HepG2 (cell line): ENCODE measurements around the gene LRPPRC. TPM values are rescaled to one million over a fixed set of nuclear protein-coding genes. Genes with fewer than 3 reads are reported as not detected.

Source experiments
- ATAC-seq: fragments of 200-7000 bp; cut with Tn5 transposase; 3 replicates; pipeline ENCODE4 v1.9.1; 2020; ENCODE audit warnings: mild to moderate bottlenecking, moderate library complexity
- Bru-seq: library from RNA; stranded (reverse); fragments of 400-500 nt; gene quantifications from one replicate; lab custom pipeline; 2021; lab: Mats Ljungman, UMichigan
- BruChase-seq, 2 experiments: library from RNA; stranded (reverse); fragments of 400-500 nt; gene quantifications; one replicate each; lab custom pipeline; 2021; lab: Mats Ljungman, UMichigan
- BruUV-seq: library from RNA; stranded (reverse); fragments of 400-500 nt; replicated peaks from 2 replicates; lab custom pipeline; 2021; lab: Mats Ljungman, UMichigan
- CTCF ChIA-PET: fragments of 300-600 bp; formaldehyde crosslinking; extraction: SDS; loops from one replicate; lab custom pipeline; 2021; ENCODE audit warnings: low total read pairs, inconsistent platforms, low intra/inter-chr PET ratio; lab: Yijun Ruan, JAX
- POLR2A ChIA-PET: fragments of 350-600 bp; sonication (Branson Sonifier 250); formaldehyde crosslinking; loops from one replicate; lab custom pipeline; 2020; ENCODE audit warnings: antibody characterized with exemption, inconsistent platforms; lab: Yijun Ruan, JAX
- DNase-seq: peaks from one replicate; pipeline ENCODE4 v3.0.0-alpha.2; 2015; ENCODE audit warnings: low spot score
- FAIRE-seq: peaks from 3 replicates; lab custom pipeline; 2011; peaks lifted over from hg19 to GRCh38; lab: Jason Lieb, UNC
- H2AFZ ChIP-seq: one replicate; pipeline ENCODE4 v1.6.1; 2011; ENCODE audit warnings: low read length, inconsistent platforms
- H3K27ac ChIP-seq: fragments of 300-600 bp; 3 replicates; pipeline ENCODE4 v1.8.0; 2011; ENCODE audit warnings: mixed run types, mild to moderate bottlenecking, mixed read lengths, low read length, inconsistent platforms; ENCODE audit not compliant: insufficient read depth; ENCODE audit errors: extremely low read length
- H3K27me3 ChIP-seq, 2 experiments: fragments of 200-600 bp in 1 of 2; 2 replicates in 1 of 2; 3 replicates in 1 of 2; pipeline versions ENCODE4 v1.6.0 to v1.8.0; 2011; ENCODE audit warnings: low read length in 2 of 2, mild to moderate bottlenecking in 2 of 2, moderate library complexity in 2 of 2, inconsistent platforms in 1 of 2; ENCODE audit not compliant: insufficient read depth in 2 of 2, control insufficient read depth in 1 of 2
- H3K36me3 ChIP-seq, 2 experiments: fragments of 200-600 bp in 1 of 2; replicated peaks in 1 of 2; 2 replicates in 1 of 2; 3 replicates in 1 of 2; pipeline versions ENCODE4 v1.5.1 to v1.8.0; 2011; ENCODE audit warnings: low read length in 2 of 2, inconsistent platforms in 1 of 2; ENCODE audit not compliant: insufficient read depth in 2 of 2, control insufficient read depth in 1 of 2
- H3K4me1 ChIP-seq: 2 replicates; pipeline ENCODE4 v1.5.1; 2012; ENCODE audit warnings: low read length, inconsistent platforms; ENCODE audit not compliant: insufficient read depth
- H3K4me2 ChIP-seq: 2 replicates; pipeline ENCODE4 v1.6.0; 2011; ENCODE audit warnings: low read depth, low read length, inconsistent platforms
- H3K4me3 ChIP-seq, 3 experiments: fragments of 200-600 bp in 1 of 3; sonication (generic), shearing (Covaris generic) in 1 of 3; replicated peaks in 1 of 3; 2 replicates each; pipeline ENCODE4 v1.5.1; 2011 to 2016; ENCODE audit warnings: low read length in 3 of 3, inconsistent platforms in 2 of 3, low read depth in 2 of 3, mild to moderate bottlenecking in 2 of 3, control low read depth in 1 of 3, mixed read lengths in 1 of 3; ENCODE audit not compliant: insufficient read depth in 1 of 3
- H3K79me2 ChIP-seq: one replicate; pipeline ENCODE4 v1.6.1; 2011; ENCODE audit warnings: low read length, inconsistent platforms; ENCODE audit not compliant: insufficient read depth
- H3K9ac ChIP-seq: 2 replicates; pipeline ENCODE4 v1.6.0; 2011; ENCODE audit warnings: mild to moderate bottlenecking, low read depth, low read length, inconsistent platforms; ENCODE audit not compliant: insufficient read depth
- H3K9me3 ChIP-seq: 2 replicates; pipeline ENCODE4 v1.5.1; 2012; ENCODE audit warnings: mild to moderate bottlenecking, low read length
- H4K20me1 ChIP-seq: 2 replicates; pipeline ENCODE4 v1.6.0; 2011; ENCODE audit warnings: inconsistent platforms, mild to moderate bottlenecking, low read length, moderate library complexity; ENCODE audit not compliant: insufficient read depth
- EED ChIP-seq: sonication (generic); formaldehyde crosslinking; IDR thresholded peaks from 2 replicates; pipeline ENCODE4 v1.5.0; 2020; ENCODE audit warnings: mild to moderate bottlenecking, missing genetic modification reagents
- HOXA3 ChIP-seq: sonication (generic); formaldehyde crosslinking; IDR thresholded peaks from 2 replicates; pipeline ENCODE4 v1.5.0; 2020; ENCODE audit warnings: missing genetic modification reagents
- SP5 ChIP-seq: IDR thresholded peaks from 2 replicates; pipeline ENCODE4 v1.6.1; 2016; ENCODE audit warnings: low read depth, borderline replicate concordance
- ZNF180 ChIP-seq: sonication (generic); formaldehyde crosslinking; IDR thresholded peaks from 2 replicates; pipeline ENCODE4 v1.4.0; 2020; ENCODE audit warnings: low read depth, missing genetic modification reagents, borderline replicate concordance
- ZSCAN29 ChIP-seq: sonication (generic); formaldehyde crosslinking; conservative IDR thresholded peaks from 2 replicates; pipeline ENCODE4 v1.4.0; 2020; ENCODE audit warnings: mild to moderate bottlenecking, missing genetic modification reagents
- WGBS: methylation state at CpG from one replicate; pipeline ENCODE4 v1.1.6; 2017; ENCODE audit warnings: low lambda C conversion rate; 5-methylcytosine and 5-hydroxymethylcytosine counted together
- in situ Hi-C: cut with HindIII; loops from 2 replicates; pipeline ENCODE4 v1.10.0; 2017; ENCODE audit warnings: low pct_unique_long_range_greater_than_20kb; ENCODE audit not compliant: extremely low pct_ligation_motif_present
- intact Hi-C: fragments of 100-400 bp; cut with micrococcal nuclease; formaldehyde crosslinking; loops from one replicate; pipeline ENCODE4 v1.10.0; 2022; ENCODE audit not compliant: unreplicated experiment
- long read RNA-seq, 2 experiments: library from RNA in 1 of 2; library from polyadenylated mRNA in 1 of 2; stranded (forward) in 1 of 2; unstranded in 1 of 2; transcript quantifications; one replicate each; pipeline ENCODE4 v2.0.0, GENCODE V29; 2019 to 2022
- polyA minus RNA-seq, 3 experiments: library from RNA; depleted of rRNA, polyadenylated mRNA; stranded (reverse); fragments of >200 nt; gene quantifications; 2 replicates each; pipeline ENCODE4 v1.2.3, GENCODE V29; 2011; ENCODE audit warnings: low replicate concordance in 1 of 3
- polyA plus RNA-seq, 8 experiments: library from polyadenylated mRNA; depleted of rRNA in 3 of 8; stranded (reverse) in 7 of 8; unstranded in 1 of 8; fragments of >200 nt; fragmentation: Illumina TruSeq in 4 of 8; extraction: Trizol in 4 of 8; gene quantifications; 2 replicates each; pipeline versions ENCODE4 v1.2.1 to v1.2.3, GENCODE V29; 2011 to 2016; ENCODE audit warnings: low read depth in 4 of 8, missing spikeins in 1 of 8, mixed read lengths in 1 of 8; ENCODE audit not compliant: insufficient read depth in 1 of 8
- total RNA-seq, 5 experiments: library from RNA; depleted of rRNA; stranded (reverse); fragments of >200 nt; fragmentation: Illumina TruSeq; extraction: Trizol; gene quantifications; 2 replicates each; pipeline ENCODE4 v1.2.3, GENCODE V29; 2016; ENCODE audit warnings: low read depth in 1 of 5
- TF ChIP-seq, protein P1 (sequence below), 2 experiments: IDR thresholded peaks; 2 replicates each; pipeline ENCODE4 v1.6.1; 2011 to 2012; ENCODE audit warnings: low read length in 2 of 2, borderline replicate concordance in 1 of 2, low read depth in 1 of 2, mild to moderate bottlenecking in 1 of 2, moderate library complexity in 1 of 2

LRPPRC gene
- total RNA-seq (2016; rRNA removed; fragmentation: Illumina TruSeq; extraction: Trizol) (167 and 307 TPM in 2 replicates), polyA plus RNA-seq (2011; rRNA removed) (80.9 and 117 TPM in 2 replicates), polyA minus RNA-seq (2011; rRNA and poly(A)+ RNA removed; ENCODE audit: low replicate concordance) (64.6 and 115 TPM in 2 replicates), Bru-seq, nascent RNA (percentile 98 among the genes with signal in this experiment), BruChase-seq, experiment 1, labeled RNA remaining after a 6-hour chase (percentile 97 among the genes with signal in this experiment), BruChase-seq, experiment 2, labeled RNA remaining after a 2-hour chase (percentile 98 among the genes with signal in this experiment)
- 38.2 and 40.5 TPM in 2 replicates for total RNA-seq (2016; cell fraction: cytosol; rRNA removed; fragmentation: Illumina TruSeq; extraction: Trizol; ENCODE audit: low read depth)
- 164 and 309 TPM in 2 replicates for total RNA-seq (2016; cell fraction: insoluble cytoplasmic fraction; rRNA removed; fragmentation: Illumina TruSeq; extraction: Trizol)
- 59.5 and 69.4 TPM in 2 replicates for total RNA-seq (2016; cell fraction: membrane; rRNA removed; fragmentation: Illumina TruSeq; extraction: Trizol)
- total RNA-seq (2016; cell fraction: nucleus; rRNA removed; fragmentation: Illumina TruSeq; extraction: Trizol): 164 and 186 TPM in 2 replicates
- 47.3 and 64.4 TPM in 2 replicates for polyA plus RNA-seq (2011; cell fraction: cytosol; rRNA removed)
- polyA plus RNA-seq (2011; cell fraction: nucleus; rRNA removed): 50.1 and 64.8 TPM in 2 replicates
- polyA plus RNA-seq (2012): 113 and 158 TPM in 2 replicates
- polyA plus RNA-seq (2016; cell fraction: cytosol; fragmentation: Illumina TruSeq; extraction: Trizol; ENCODE audit: low read depth): 5.8 and 6.2 TPM in 2 replicates
- polyA plus RNA-seq (2016; cell fraction: insoluble cytoplasmic fraction; fragmentation: Illumina TruSeq; extraction: Trizol; ENCODE audit: low read depth): 202 and 204 TPM in 2 replicates
- polyA plus RNA-seq (2016; cell fraction: membrane; fragmentation: Illumina TruSeq; extraction: Trizol; ENCODE audit: low read depth): 14.7 and 18.7 TPM in 2 replicates
- 186 and 216 TPM in 2 replicates for polyA plus RNA-seq (2016; cell fraction: nucleus; fragmentation: Illumina TruSeq; extraction: Trizol; ENCODE audit: insufficient read depth, low read depth)
- 343 and 363 TPM in 2 replicates for polyA minus RNA-seq (2011; cell fraction: cytosol; rRNA and poly(A)+ RNA removed)
- polyA minus RNA-seq (2011; cell fraction: nucleus; rRNA and poly(A)+ RNA removed): 210 and 231 TPM in 2 replicates
- long read RNA-seq, experiment 1, full-length matches to known transcripts: 27 of 84 reads
- long read RNA-seq, experiment 1, partial matches to known transcripts: 42 of 84 reads
- long read RNA-seq, experiment 1, other reads (novel, unspliced or antisense): 15 of 84 reads
- long read RNA-seq, experiment 2, full-length matches to known transcripts: 101 of 451 reads
- long read RNA-seq, experiment 2, partial matches to known transcripts: 225 of 451 reads
- long read RNA-seq, experiment 2, other reads (novel, unspliced or antisense): 125 of 451 reads

DNA sequence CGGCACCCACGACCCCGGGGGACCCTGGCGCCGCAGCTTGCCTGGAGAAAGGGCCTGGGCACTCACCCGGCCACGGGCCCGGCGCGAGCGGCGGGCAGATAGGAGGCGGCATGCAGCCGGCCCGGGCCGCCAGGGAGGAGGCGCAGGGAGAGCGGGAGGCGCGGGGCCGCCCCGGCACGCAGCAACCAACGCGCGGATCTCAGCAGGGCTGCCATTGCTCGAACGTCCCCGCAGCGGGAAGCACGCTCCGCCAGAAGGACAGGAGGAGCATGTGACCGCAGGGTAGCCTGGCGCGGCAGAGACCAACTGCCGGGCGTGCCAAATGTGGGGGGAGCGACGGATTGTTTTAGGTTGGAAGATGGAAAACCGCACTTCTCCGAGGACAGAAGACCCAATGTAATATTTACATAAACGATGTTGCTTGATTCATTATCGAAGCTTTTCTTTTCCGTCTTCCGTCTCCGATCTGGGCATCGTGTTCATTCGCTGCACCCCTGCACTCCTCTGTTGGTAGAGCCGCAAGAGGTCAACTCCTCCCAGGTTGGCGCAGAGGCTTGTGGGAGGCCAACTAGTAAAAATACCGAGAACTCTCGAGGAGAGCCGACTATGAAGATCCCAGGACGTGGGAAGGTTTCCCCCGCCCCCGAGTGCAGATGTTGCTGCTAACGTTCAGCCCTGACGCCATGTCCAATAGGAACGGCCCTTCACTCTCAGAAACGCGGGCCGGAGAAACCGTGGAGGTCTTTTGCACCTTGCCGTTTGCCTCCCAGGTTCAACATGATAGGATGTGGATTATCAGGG, at the start of gene LRPPRC:
Gene LRPPRC (minus strand): TSS at position 257 of the 801 bp plus-strand sequence. CDS start 42 bp downstream, at position 215.
- no TSS peak for BruUV-seq
- H3K4me1 ChIP-seq: peaks cover 46% of the 10 kb centered on the region
- peak within 1 kb of the TSS; percentile 97 for H3K9ac ChIP-seq
- CTCF ChIA-PET: no interaction called here
- peak within 1 kb of the TSS; percentile 92 to 98 (median 97) for H3K4me3 ChIP-seq
- H3K27ac ChIP-seq: peak within 1 kb of the TSS; percentile 84
- peaks cover 39% of the 10 kb centered on the region for H4K20me1 ChIP-seq
- peaks cover 0 to 3% of the 10 kb centered on the region in 2 experiments; a peak in 1 of 5 replicates for H3K27me3 ChIP-seq
- H2AFZ ChIP-seq: peak within 1 kb of the TSS; percentile 98
- DNase-seq (peak; percentile 99), FAIRE-seq (peak; percentile 97), ATAC-seq (peak; percentile 96)
- intact Hi-C loops: no loop called here
- peak within 1 kb of the TSS; percentile 76 for H3K4me2 ChIP-seq
- in situ Hi-C loops: no loop called here
- H3K9me3 ChIP-seq: no peaks in the 10 kb centered on the region
- POLR2A ChIA-PET: interaction anchor here (0.5 to 1.3 kb wide), 4 partner anchors 156 to 366 kb away, joined by 3 read pairs; partner anchors contain the start of genes CAMKMT and PREPL
- H3K79me2 ChIP-seq: peaks cover 51% of the 10 kb centered on the region
- WGBS: under 1% methylated on average over 56 of the region's 64 CpGs
- peaks cover 5 to 21% of the 10 kb centered on the region in 2 experiments for H3K36me3 ChIP-seq
- TF ChIP-seq HOXA3 (peak; percentile 84), SP5 (peak; percentile 95), ZSCAN29 (no peak), EED (CRISPR knock-in tag) (peak; percentile 94), ZNF180 (CRISPR knock-in tag) (0 out of 2 replicates have a peak, but pooled peaks have one; percentile 41)
- TF ChIP-seq, protein P1, sequence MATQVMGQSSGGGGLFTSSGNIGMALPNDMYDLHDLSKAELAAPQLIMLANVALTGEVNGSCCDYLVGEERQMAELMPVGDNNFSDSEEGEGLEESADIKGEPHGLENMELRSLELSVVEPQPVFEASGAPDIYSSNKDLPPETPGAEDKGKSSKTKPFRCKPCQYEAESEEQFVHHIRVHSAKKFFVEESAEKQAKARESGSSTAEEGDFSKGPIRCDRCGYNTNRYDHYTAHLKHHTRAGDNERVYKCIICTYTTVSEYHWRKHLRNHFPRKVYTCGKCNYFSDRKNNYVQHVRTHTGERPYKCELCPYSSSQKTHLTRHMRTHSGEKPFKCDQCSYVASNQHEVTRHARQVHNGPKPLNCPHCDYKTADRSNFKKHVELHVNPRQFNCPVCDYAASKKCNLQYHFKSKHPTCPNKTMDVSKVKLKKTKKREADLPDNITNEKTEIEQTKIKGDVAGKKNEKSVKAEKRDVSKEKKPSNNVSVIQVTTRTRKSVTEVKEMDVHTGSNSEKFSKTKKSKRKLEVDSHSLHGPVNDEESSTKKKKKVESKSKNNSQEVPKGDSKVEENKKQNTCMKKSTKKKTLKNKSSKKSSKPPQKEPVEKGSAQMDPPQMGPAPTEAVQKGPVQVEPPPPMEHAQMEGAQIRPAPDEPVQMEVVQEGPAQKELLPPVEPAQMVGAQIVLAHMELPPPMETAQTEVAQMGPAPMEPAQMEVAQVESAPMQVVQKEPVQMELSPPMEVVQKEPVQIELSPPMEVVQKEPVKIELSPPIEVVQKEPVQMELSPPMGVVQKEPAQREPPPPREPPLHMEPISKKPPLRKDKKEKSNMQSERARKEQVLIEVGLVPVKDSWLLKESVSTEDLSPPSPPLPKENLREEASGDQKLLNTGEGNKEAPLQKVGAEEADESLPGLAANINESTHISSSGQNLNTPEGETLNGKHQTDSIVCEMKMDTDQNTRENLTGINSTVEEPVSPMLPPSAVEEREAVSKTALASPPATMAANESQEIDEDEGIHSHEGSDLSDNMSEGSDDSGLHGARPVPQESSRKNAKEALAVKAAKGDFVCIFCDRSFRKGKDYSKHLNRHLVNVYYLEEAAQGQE (IDR thresholded peaks at IDR 0.05; ENCODE audit: borderline replicate concordance in 1 of 2, low read depth in 1 of 2, low read length in 2 of 2): 0 out of 4 replicates have a peak, but pooled peaks of 1 of the 2 experiments have one; percentile 67
